Activated effector memory CD4-positive, alpha-beta T cell treated with anti-CD3 and anti-CD28 coated beads, Interleukin-2, amount 50 U/mL, for 16 hours (primary cell): ENCODE measurements around the gene PTGES.
A peak's percentile ranks its signal among the peaks of the same experiment; 100 is the strongest.

ENCODE experiments used
- DNase-seq: peaks from one replicate; pipeline ENCODE4 v3.0.0-alpha.2; 2020

Gene PTGES

GRCh38 chr9:129740666-129741464, 12.0 kb downstream of the PTGES start:
- no peak for DNase-seq

- no peak for DNase-seq
Observed at GRCh38 chr9:129740174-129740573, 12.7 kb downstream of the PTGES start.

GRCh38 chr9:129739432-129739831, 13.4 kb downstream of the PTGES start:
- DNase-seq, result no peak

GRCh38 chr9:129737479-129738274, 15.2 kb downstream of the PTGES start:
- DNase-seq, result peak; percentile 94

- no peak for DNase-seq
Observed at GRCh38 chr9:129736334-129736733, 16.5 kb downstream of the PTGES start.

DNA sequence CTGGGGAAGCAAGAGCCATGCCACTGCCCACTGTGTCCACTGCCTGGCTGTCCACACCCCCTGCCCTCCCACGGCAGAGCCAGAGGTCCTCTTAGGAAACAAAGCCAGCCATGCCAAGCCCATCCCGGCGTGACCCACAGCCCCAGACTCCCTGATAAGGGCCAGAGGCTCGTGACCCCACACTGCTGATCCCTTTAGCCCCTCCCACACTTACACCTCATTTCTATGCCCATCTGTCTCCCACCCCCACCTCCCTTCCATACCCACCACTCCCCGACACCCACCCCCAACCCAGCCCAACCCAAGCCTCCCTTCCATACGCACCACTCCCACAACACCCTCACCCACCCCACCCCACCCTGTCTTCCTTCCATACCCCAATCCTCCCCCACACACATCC, 17.3 kb downstream of the PTGES start:
- DNase-seq, result no peak

DNA sequence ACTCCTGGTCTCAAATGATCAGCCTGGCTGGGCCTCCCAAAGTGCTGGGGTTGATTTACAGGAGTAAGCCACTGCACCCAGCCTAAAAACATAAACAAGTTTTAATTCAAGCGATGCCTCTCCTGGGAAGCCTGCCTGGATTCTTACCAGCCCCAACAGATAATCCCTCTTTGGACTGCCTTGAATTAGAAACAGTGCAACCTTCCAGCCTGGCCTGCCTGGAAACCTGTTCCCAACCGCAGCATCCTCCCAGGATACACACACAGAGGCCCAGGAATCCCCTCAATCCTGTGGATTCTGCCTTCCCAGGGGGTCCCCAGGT, 19.2 kb downstream of the PTGES start:
- DNase-seq, result no peak

DNA sequence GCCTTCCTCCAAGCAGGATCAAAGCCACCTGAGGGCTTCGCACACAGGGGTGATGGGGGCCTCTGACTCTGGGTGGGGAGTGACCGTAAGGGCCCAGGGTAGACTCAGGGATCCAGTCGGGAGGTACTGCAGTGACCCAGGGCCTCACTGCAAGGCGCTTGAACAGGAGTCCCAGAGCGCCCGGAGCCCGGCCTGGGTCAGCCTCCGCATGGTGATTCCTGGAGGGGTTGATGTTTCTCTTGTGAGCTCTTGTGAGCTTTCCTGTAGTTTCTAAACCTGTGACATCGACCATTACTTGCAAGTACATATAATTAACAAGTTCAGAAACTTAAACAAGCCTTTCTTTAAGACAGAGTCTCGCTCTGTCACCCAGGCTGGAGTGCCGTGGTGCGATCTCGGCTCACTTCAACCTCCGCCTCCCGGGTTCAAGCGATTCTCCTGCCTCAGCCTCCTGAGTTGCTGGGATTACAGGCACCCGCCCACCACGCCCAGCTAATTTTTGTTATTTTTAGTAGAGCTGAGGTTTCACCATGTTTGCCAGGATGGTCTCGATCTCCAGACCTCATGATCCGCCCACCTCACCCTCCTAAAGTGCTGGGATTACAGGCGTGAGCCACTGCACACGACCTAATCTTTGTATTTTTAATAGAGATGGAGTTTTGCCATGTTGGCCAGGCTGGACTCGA, 19.8 kb downstream of the PTGES start:
- no peak for DNase-seq

GRCh38 chr9:129732100-129732499, 20.7 kb downstream of the PTGES start:
- DNase-seq, result no peak

DNA sequence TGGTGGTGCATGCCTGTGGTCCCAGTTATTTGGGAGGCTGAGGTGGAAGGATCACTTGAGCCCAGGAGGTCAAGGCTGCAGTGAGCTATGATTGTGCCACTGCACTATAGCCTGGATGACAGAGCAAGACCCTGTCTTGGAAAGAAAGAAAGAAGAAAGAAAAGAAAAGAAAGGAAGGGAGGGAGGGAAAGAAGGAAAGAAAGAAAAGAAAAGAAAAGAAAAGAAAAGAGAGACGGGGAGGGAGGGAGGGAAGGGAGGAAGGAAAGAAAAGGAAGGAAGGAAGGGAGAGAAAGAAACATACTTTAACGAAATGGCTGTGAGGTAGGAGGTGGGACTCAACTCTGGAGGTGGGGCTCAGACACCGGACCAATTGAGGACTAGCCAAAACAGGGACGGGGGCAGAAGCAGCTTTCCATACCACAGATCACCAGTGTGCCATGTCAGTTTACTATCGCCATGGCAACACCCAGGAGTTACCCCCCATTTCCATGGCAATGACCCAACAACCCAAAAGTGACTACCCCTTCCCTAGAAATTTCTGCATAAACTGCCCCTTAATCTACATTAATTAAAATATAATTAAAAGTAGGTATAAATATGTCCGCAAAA, 21.3 kb downstream of the PTGES start:
- no peak for DNase-seq

- no peak for DNase-seq
Observed at GRCh38 chr9:129728744-129729143, 24.1 kb downstream of the PTGES start.

DNA sequence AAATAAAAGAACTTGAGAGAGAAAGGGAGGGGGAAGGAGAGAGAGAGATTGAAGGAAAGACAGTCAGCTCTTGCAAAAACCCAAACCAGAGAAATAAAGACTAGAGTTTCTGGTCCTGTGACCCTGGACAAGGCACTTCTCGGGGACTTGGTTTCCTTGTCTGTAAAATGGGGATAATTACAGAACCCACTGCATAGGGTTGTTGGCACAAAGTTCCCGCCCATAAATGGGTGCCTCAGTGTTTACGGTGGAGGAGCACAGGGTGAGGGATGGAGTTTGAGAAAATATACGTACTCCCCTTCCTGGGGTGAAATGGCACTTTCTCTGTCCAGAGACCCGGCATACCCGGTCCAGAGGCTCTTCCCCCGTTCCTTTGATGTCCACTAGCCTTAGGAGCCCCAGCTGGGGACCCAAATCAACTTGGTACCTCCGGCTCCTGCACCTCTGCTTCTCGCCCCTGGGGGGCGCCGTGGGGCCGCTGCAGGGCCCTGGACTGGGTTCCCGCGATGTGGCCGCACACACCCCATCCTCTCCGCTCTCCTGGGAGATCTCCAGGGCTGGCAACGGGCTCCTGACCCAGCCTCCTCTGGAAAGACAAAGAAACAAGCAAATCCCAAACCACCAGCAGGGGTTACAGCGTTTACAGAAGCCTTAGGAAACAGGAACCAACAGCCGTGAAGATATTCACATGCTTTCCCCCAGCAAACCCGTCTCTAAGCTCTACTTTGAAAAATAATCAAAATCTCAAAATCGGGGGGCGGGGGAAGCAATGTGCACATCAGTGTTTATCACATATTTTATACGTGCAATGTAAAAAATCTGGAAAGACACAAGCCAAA, 26.3 kb downstream of the PTGES start:
- peak; percentile 83 for DNase-seq

DNA sequence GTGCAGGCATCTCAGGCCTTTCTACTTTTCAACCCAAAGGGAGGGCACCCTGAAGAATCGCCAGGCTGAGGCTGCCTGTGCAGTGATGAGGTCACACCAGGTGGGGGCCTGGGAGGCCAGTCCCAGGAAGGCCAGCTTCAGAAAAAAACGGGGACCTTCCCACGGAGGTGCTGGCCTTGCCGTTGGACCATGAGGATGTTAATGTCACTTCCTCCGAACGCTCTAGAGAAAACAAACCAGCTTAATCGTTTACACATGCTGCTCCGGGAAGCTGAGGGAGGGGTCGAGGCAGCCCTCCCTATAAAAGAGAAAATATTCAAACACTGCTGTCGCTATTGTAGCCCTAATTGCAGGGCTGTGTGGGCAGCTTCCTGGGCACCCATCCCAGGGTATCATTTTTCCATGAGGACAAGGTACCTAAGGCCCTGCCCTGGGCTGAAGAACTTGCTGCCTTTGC, 27.0 kb downstream of the PTGES start:
- DNase-seq, result no peak

GRCh38 chr9:129724456-129725190, 28.2 kb downstream of the PTGES start:
- DNase-seq, result no peak

DNA sequence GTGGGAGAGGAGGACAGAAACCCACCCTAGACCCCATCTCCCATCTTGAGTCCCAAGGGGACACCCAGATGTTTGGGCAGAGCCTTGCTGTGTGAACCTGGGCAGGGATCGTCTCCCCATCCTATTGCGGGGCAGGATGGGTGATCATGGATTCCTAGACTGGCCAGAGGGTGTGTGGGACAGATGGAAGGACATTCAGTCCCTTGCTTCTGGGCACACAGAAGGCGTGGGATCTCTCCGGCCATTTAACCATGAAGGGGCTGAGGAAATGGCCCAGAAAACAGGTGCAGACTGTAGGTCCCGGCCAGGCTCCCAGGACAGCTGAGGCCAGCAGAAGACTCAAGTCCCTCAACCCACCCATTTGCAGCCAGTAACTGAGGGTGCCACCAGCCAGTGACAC, 29.9 kb downstream of the PTGES start:
- DNase-seq, result no peak

DNA sequence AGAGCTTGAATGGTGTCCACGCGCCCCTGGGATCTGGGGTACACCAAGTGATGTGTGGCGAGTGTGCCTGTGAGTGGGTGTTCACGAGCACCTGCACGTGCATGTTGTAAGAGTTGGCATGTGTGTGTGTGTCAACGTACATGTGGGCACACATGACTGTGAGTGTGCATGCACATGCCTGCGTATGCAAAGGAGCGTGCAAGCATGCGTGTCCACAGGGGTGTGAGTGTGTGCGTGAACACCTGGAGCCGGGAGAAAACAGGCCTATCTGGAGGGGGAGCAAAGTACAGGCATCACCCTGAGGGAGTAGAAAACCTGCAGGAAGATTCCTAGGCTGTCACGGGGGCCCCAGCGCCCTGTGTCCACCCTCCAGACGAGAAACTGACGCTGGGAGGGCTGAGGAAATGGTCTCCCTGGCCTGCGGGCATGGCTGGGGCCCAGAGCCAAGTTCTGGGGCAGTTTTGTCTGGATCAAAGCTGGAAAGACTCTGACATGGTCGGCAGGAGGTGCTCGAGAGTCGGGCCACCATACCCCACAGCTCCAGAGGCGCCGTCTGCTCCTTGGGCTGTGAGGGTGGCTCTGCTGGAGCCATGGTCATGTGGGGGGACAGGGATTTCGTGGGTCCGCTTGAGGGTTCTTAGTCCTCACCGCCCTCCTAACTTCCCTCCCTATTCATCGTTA, 31.8 kb downstream of the PTGES start:
- no peak for DNase-seq

DNA sequence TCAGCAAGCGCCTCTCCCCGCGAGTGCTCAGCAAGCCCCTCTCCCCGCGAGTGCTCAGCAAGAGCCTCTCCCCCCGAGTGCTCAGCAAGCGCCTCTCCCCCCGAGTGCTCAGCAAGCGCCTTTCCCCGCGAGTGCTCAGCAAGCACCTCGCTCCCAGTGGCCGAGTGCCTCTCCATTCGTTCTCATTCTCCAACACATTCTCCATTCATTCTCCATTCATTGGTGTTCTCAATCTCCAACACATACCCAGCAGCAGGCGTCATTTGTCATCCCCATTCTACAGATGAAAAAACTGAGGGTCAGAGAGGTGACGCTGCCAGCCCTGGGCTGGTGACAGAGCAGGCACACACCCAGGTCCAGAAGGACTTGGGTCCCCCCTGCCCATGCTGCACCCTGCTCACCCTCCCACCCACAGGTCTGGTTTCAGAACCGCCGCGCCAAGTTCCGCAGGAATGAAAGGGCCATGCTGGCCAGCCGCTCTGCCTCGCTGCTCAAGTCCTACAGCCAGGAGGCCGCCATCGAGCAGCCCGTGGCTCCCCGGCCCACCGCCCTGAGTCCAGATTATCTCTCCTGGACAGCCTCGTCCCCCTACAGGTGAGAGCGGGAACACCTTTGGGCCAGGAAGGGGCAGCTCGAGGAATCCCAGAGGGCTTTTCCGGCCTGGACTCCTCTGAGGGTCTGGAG, 32.5 kb downstream of the PTGES start:
- no peak for DNase-seq

DNA sequence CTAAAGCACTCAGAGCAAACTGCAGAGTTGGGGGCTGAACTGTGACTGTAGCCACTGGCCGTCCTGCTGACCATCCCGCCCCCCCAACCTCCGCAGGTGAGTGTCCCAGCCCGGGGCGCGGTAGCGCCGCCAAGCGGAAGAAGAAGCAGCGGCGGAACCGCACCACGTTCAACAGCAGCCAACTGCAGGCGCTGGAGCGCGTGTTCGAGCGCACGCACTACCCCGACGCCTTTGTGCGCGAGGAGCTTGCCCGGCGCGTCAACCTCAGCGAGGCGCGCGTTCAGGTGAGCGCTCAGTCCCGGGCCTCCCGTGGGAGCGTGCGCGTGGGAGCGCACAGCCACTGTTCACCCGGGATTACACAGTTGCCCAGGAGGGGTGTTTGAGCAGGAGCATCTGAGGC, 33.7 kb downstream of the PTGES start:
- no peak for DNase-seq

GRCh38 chr9:129718647-129719046, 34.2 kb downstream of the PTGES start:
- DNase-seq, result no peak

GRCh38 chr9:129717991-129718390, 34.9 kb downstream of the PTGES start:
- no peak for DNase-seq
